IPS-18a (cell line): ENCODE data around the gene PPP2R5E.
"Not testable (repeated sequence)": the region's sequence is repeated elsewhere in the genome, so short reads cannot be mapped to it uniquely, and the experiment has no call there.

Source experiments
- H3K27ac ChIP-seq: one replicate; pipeline ENCODE4 v1.5.1; 2013; ENCODE audit warnings: low read length
- H3K27me3 ChIP-seq: one replicate; pipeline ENCODE4 v1.6.1; 2013; ENCODE audit warnings: mild to moderate bottlenecking, low read length; ENCODE audit not compliant: control insufficient read depth, insufficient read depth
- H3K36me3 ChIP-seq: one replicate; pipeline ENCODE4 v1.6.1; 2013; ENCODE audit warnings: low read depth, low read length; ENCODE audit not compliant: control insufficient read depth
- H3K4me1 ChIP-seq: one replicate; pipeline ENCODE4 v1.6.1; 2013; ENCODE audit warnings: low read depth, low read length; ENCODE audit not compliant: control insufficient read depth
- H3K4me3 ChIP-seq: one replicate; pipeline ENCODE4 v1.5.1; 2013; ENCODE audit warnings: low read length
- H3K9ac ChIP-seq: one replicate; pipeline ENCODE4 v1.6.1; 2013; ENCODE audit warnings: mild to moderate bottlenecking, low read length, moderate library complexity
- H3K9me3 ChIP-seq: one replicate; pipeline ENCODE4 v1.6.1; 2013; ENCODE audit warnings: low read depth, low read length; ENCODE audit not compliant: control insufficient read depth

The PPP2R5E gene

GRCh38 chr14:63547798-63548335 lies 4.7 kb upstream of the PPP2R5E start:
- no peak overlapping the region for H3K27ac ChIP-seq
- H3K9me3 ChIP-seq = no peaks in the 10 kb centered on the region
- no peak overlapping the region for H3K9ac ChIP-seq
- peaks cover 5% of the 10 kb centered on the region for H3K4me1 ChIP-seq
- H3K4me3 ChIP-seq = no peak overlapping the region
- H3K27me3 ChIP-seq = no peaks in the 10 kb centered on the region
- H3K36me3 ChIP-seq = no peaks in the 10 kb centered on the region

- no peak overlapping the region for H3K4me3 ChIP-seq
- H3K36me3 ChIP-seq = peaks cover 3% of the 10 kb centered on the region
- peaks cover 10% of the 10 kb centered on the region for H3K4me1 ChIP-seq
- H3K27ac ChIP-seq = no peak overlapping the region
- H3K9me3 ChIP-seq = no peaks in the 10 kb centered on the region
- no peaks in the 10 kb centered on the region for H3K27me3 ChIP-seq
- H3K9ac ChIP-seq = no peak overlapping the region
Observed at GRCh38 chr14:63545431-63545830, 2.3 kb upstream of the PPP2R5E start.

GRCh38 chr14:63544591-63545299 lies 1.6 kb upstream of the PPP2R5E start:
- Histone ChIP-seq H3K27ac (no peak overlapping the region), H3K4me1 (peaks cover 10% of the 10 kb centered on the region), H3K36me3 (peaks cover 3% of the 10 kb centered on the region), H3K9me3 (no peaks in the 10 kb centered on the region), H3K4me3 (peak overlapping the region; percentile 96), H3K9ac (no peak overlapping the region), H3K27me3 (no peaks in the 10 kb centered on the region)

- Histone ChIP-seq H3K4me3 (peak overlapping the region; percentile 96), H3K27ac (peak overlapping the region; percentile 54)
Observed at GRCh38 chr14:63543826-63544406, 739 bp upstream of the PPP2R5E start.

GRCh38 chr14:63542231-63542999 lies 762 bp downstream of the PPP2R5E start:
- H3K4me1 ChIP-seq = peaks cover 10% of the 10 kb centered on the region
- peak overlapping the region; percentile 96 for H3K4me3 ChIP-seq
- H3K9me3 ChIP-seq = no peaks in the 10 kb centered on the region
- peak overlapping the region; percentile 4 for H3K27ac ChIP-seq
- H3K9ac ChIP-seq = peak overlapping the region; percentile 73
- H3K27me3 ChIP-seq = no peaks in the 10 kb centered on the region
- peaks cover 22% of the 10 kb centered on the region for H3K36me3 ChIP-seq

More at GRCh38 chr14:63543826-63544406, 739 bp upstream of the PPP2R5E start:
- Histone ChIP-seq H3K9me3 (no peaks in the 10 kb centered on the region), H3K4me1 (peaks cover 10% of the 10 kb centered on the region), H3K36me3 (peaks cover 12% of the 10 kb centered on the region), H3K9ac (peak overlapping the region; percentile 91), H3K27me3 (no peaks in the 10 kb centered on the region)

GRCh38 chr14:63535918-63536317 lies 7.3 kb downstream of the PPP2R5E start:
- Histone ChIP-seq H3K27me3 (no peaks in the 10 kb centered on the region), H3K4me1 (no peaks in the 10 kb centered on the region), H3K27ac (no peak overlapping the region), H3K9me3 (no peaks in the 10 kb centered on the region), H3K36me3 (peaks cover 51% of the 10 kb centered on the region), H3K9ac (no peak overlapping the region), H3K4me3 (no peak overlapping the region)

- H3K4me1 ChIP-seq = no peaks in the 10 kb centered on the region
- peaks cover 40% of the 10 kb centered on the region for H3K36me3 ChIP-seq
- H3K27me3 ChIP-seq = no peaks in the 10 kb centered on the region
- no peaks in the 10 kb centered on the region for H3K9me3 ChIP-seq
- no peak overlapping the region for H3K27ac ChIP-seq
- no peak overlapping the region for H3K4me3 ChIP-seq
- no peak overlapping the region for H3K9ac ChIP-seq
Observed at GRCh38 chr14:63533474-63533873, 9.7 kb downstream of the PPP2R5E start.

GRCh38 chr14:63524537-63525155 lies 18.5 kb downstream of the PPP2R5E start:
- H3K36me3 ChIP-seq = peaks cover 6% of the 10 kb centered on the region
- H3K4me1 ChIP-seq = no peaks in the 10 kb centered on the region
- H3K9ac ChIP-seq = no peak overlapping the region
- no peak overlapping the region for H3K4me3 ChIP-seq
- no peak overlapping the region for H3K27ac ChIP-seq
- H3K27me3 ChIP-seq = no peaks in the 10 kb centered on the region
- no peaks in the 10 kb centered on the region for H3K9me3 ChIP-seq

GRCh38 chr14:63523735-63524426 lies 19.3 kb downstream of the PPP2R5E start:
- H3K27me3 ChIP-seq = no peaks in the 10 kb centered on the region

GRCh38 chr14:63522511-63522910 lies 20.7 kb downstream of the PPP2R5E start:
- not testable (repeated sequence) for H3K27me3 ChIP-seq, H3K4me3 ChIP-seq, H3K36me3 ChIP-seq, H3K9ac ChIP-seq, H3K9me3 ChIP-seq, H3K27ac ChIP-seq, H3K4me1 ChIP-seq

More at GRCh38 chr14:63523735-63524426, 19.3 kb downstream of the PPP2R5E start:
- H3K9ac ChIP-seq = no peak overlapping the region
- H3K4me1 ChIP-seq = no peaks in the 10 kb centered on the region
- no peak overlapping the region for H3K4me3 ChIP-seq
- peaks cover 6% of the 10 kb centered on the region for H3K36me3 ChIP-seq
- no peaks in the 10 kb centered on the region for H3K9me3 ChIP-seq
- no peak overlapping the region for H3K27ac ChIP-seq

- Histone ChIP-seq H3K4me1 (peaks cover 4% of the 10 kb centered on the region), H3K4me3 (no peak overlapping the region), H3K27me3 (no peaks in the 10 kb centered on the region), H3K27ac (no peak overlapping the region), H3K36me3 (no peaks in the 10 kb centered on the region), H3K9ac (no peak overlapping the region), H3K9me3 (no peaks in the 10 kb centered on the region)
Observed at GRCh38 chr14:63517354-63517753, 25.8 kb downstream of the PPP2R5E start.
